ENCODE measurements around the gene SLC9C1.

DNA sequence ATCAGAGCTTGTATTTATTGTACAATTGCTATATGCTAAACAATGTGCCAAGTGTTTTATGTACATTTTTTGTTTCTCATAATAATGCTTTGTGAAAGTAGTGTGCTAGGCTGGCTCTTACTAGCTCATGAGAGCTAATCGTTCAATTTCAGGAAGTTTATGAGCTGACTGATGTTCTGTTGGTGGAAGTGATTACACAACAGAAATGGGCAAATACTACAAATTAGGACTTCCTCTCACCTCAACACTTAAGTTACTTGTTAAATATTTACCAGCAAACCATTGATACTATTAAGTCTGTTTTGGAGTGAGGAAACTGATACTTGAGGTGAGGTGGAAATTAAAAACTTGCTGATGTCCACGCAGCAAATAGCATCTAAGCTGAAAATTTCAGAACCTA, 32.3 kb downstream of the SLC9C1 start:
- TF ChIP-seq, protein P1, sequence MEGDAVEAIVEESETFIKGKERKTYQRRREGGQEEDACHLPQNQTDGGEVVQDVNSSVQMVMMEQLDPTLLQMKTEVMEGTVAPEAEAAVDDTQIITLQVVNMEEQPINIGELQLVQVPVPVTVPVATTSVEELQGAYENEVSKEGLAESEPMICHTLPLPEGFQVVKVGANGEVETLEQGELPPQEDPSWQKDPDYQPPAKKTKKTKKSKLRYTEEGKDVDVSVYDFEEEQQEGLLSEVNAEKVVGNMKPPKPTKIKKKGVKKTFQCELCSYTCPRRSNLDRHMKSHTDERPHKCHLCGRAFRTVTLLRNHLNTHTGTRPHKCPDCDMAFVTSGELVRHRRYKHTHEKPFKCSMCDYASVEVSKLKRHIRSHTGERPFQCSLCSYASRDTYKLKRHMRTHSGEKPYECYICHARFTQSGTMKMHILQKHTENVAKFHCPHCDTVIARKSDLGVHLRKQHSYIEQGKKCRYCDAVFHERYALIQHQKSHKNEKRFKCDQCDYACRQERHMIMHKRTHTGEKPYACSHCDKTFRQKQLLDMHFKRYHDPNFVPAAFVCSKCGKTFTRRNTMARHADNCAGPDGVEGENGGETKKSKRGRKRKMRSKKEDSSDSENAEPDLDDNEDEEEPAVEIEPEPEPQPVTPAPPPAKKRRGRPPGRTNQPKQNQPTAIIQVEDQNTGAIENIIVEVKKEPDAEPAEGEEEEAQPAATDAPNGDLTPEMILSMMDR (IDR thresholded peaks at IDR 0.05; ENCODE audit: poor library complexity), result no peak
- TF ChIP-seq EZH2 (IDR thresholded peaks at IDR 0.05; ENCODE audit: borderline replicate concordance) (no peak), EZH2phosphoT487 (IDR thresholded peaks at IDR 0.05; ENCODE audit: low read depth, severe bottlenecking, unreplicated experiment) (no peak)
